Heart left ventricle (tissue), 13 donors: Measurements from ENCODE around the gene GPBP1L1.

Experiments
- CTCF ChIP-seq, 12 donors: fragments of 200-600 bp; sonication (generic) in 4 of 12; IDR thresholded peaks; one replicate each; pipeline versions ENCODE4 v1.5.0 to v1.8.0; 2018 to 2022; ENCODE audit warnings: antibody characterized with exemption in 12 of 12, mild to moderate bottlenecking in 5 of 12
- POLR2A ChIP-seq, 2 donors: fragments of 450-650 bp; IDR thresholded peaks; one replicate each; pipeline ENCODE4 v1.6.1; 2017; ENCODE audit warnings: antibody characterized with exemption in 2 of 2, mild to moderate bottlenecking in 2 of 2, moderate library complexity in 2 of 2
- donor health status: ischemic (EF 13 %, LVEDD 7.1; RV severe dilation, severe dysfunction).
- donor health status: DM: no; HTN: yes; CAD: no.
- donor health status: DM: no; HTN: no; CAD: no.
- donor health status: ischemic (EF 25% LVEDD 6.9; RV normal size, moderate dysfunction).
- donor health status: ischemic (EF 25% LVEDD 5.7; RV mildly dilated, moderate dysfunction).
- donor health status: ischemic (EF 35%, LVEDD 5.7; RV mildly dilated, moderate dysfunction).
- donor health status: nonischemic (EF 11% LVEDD 7.7; RV severe dilation, severe dysfunction).
- donor health status: DM: yes; HTN: yes; CAD: no.
- donor health status: PGD.
- donor health status: ischemic (EF 29% LVEDD 5.4; RV normal size, mild dysfunction).
- donor health status: nonischemic (EF 23%, LVEDD 6.1; RV moderate dilation, normal function).

- TF ChIP-seq CTCF (IDR thresholded peaks at IDR 0.05), result no peak
- no peak for TF ChIP-seq POLR2A (IDR thresholded peaks at IDR 0.05)
These were observed 68.7 kb downstream of the GPBP1L1 start for GRCh38 chr1:45617618-45618017.
